DOHH2 (cell line): ENCODE measurements around the gene TRIM15.

ENCODE experiments used
- EZH2phosphoT487 ChIP-seq: fragments of 200-600 bp; sonication (generic); IDR thresholded peaks from 2 replicates; pipeline ENCODE4 v1.6.1; 2017; ENCODE audit warnings: borderline replicate concordance, mild to moderate bottlenecking, antibody characterized with exemption, low read length, moderate library complexity, mixed read lengths
- TF ChIP-seq, protein P1 (sequence below): fragments of 200-600 bp; sonication (generic); IDR thresholded peaks from one replicate; pipeline ENCODE4 v1.5.1; 2014; ENCODE audit warnings: antibody characterized with exemption, mild to moderate bottlenecking, low read depth, low read length; ENCODE audit not compliant: poor library complexity, severe bottlenecking

GRCh38 chr6:30196376-30196775 lies 33.0 kb downstream of the TRIM15 start:
- TF ChIP-seq, protein P1, sequence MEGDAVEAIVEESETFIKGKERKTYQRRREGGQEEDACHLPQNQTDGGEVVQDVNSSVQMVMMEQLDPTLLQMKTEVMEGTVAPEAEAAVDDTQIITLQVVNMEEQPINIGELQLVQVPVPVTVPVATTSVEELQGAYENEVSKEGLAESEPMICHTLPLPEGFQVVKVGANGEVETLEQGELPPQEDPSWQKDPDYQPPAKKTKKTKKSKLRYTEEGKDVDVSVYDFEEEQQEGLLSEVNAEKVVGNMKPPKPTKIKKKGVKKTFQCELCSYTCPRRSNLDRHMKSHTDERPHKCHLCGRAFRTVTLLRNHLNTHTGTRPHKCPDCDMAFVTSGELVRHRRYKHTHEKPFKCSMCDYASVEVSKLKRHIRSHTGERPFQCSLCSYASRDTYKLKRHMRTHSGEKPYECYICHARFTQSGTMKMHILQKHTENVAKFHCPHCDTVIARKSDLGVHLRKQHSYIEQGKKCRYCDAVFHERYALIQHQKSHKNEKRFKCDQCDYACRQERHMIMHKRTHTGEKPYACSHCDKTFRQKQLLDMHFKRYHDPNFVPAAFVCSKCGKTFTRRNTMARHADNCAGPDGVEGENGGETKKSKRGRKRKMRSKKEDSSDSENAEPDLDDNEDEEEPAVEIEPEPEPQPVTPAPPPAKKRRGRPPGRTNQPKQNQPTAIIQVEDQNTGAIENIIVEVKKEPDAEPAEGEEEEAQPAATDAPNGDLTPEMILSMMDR = no peak
- no peak for TF ChIP-seq EZH2phosphoT487
